Neural cell (in vitro differentiated cells): ENCODE data around the gene WASF1.

Source experiments
- EP300 ChIP-seq: fragments of 450-650 bp; conservative IDR thresholded peaks from 2 replicates; pipeline ENCODE4 v1.6.1; 2014; ENCODE audit warnings: antibody characterized with exemption, mild to moderate bottlenecking, moderate library complexity; ENCODE audit not compliant: poor library complexity, severe bottlenecking
- EZH2 ChIP-seq: fragments of 200-600, 300-800 bp; shearing (Covaris generic), sonication (generic); IDR thresholded peaks from 2 replicates; pipeline ENCODE4 v1.6.1; 2014; ENCODE audit warnings: antibody characterized with exemption, low read length, borderline replicate concordance, mild to moderate bottlenecking; ENCODE audit not compliant: insufficient read depth, poor library complexity, severe bottlenecking
- MXI1 ChIP-seq: fragments of 450-650 bp; conservative IDR thresholded peaks from 2 replicates; pipeline ENCODE4 v1.6.1; 2014; ENCODE audit warnings: antibody characterized with exemption, mild to moderate bottlenecking; ENCODE audit not compliant: poor library complexity, severe bottlenecking
- POLR2AphosphoS5 ChIP-seq: IDR thresholded peaks from 2 replicates; pipeline ENCODE4 v1.6.1; 2012
- RAD21 ChIP-seq: fragments of 450-650 bp; conservative IDR thresholded peaks from 2 replicates; pipeline ENCODE4 v1.6.1; 2014; ENCODE audit warnings: antibody characterized with exemption, mild to moderate bottlenecking, moderate library complexity
- TAF1 ChIP-seq: IDR thresholded peaks from 2 replicates; pipeline ENCODE4 v1.6.1; 2012; ENCODE audit warnings: low read depth
- TF ChIP-seq, protein P1 (sequence below): fragments of 450-650 bp; IDR thresholded peaks from 2 replicates; pipeline ENCODE4 v1.5.1; 2014; ENCODE audit warnings: antibody characterized with exemption, mild to moderate bottlenecking, moderate library complexity; ENCODE audit not compliant: poor library complexity, severe bottlenecking
- TF ChIP-seq, protein P2 (sequence below): IDR thresholded peaks from 2 replicates; pipeline ENCODE4 v1.6.1; 2012; ENCODE audit warnings: borderline replicate concordance

DNA sequence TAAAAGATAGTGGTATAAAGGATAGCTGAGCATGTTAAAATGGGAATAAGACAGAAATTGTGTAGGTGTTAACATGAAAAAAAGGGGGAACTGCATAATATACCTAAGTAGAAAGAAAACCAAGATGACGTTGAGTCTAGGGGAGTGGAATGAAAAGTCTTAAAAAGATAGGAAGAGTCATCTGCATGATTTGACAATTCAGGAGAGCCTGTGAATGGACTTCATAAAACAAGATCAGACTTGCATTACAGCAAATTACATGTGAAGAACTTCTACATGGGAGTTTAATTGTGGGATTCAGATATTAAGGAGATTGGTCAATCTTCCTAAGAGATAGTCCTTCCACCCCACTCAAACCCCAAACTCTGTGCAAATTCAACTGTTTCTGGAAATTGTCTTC is 85.5 kb downstream of the WASF1 start:
- TF ChIP-seq, protein P1, sequence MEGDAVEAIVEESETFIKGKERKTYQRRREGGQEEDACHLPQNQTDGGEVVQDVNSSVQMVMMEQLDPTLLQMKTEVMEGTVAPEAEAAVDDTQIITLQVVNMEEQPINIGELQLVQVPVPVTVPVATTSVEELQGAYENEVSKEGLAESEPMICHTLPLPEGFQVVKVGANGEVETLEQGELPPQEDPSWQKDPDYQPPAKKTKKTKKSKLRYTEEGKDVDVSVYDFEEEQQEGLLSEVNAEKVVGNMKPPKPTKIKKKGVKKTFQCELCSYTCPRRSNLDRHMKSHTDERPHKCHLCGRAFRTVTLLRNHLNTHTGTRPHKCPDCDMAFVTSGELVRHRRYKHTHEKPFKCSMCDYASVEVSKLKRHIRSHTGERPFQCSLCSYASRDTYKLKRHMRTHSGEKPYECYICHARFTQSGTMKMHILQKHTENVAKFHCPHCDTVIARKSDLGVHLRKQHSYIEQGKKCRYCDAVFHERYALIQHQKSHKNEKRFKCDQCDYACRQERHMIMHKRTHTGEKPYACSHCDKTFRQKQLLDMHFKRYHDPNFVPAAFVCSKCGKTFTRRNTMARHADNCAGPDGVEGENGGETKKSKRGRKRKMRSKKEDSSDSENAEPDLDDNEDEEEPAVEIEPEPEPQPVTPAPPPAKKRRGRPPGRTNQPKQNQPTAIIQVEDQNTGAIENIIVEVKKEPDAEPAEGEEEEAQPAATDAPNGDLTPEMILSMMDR = no peak
- TF ChIP-seq, protein P2, sequence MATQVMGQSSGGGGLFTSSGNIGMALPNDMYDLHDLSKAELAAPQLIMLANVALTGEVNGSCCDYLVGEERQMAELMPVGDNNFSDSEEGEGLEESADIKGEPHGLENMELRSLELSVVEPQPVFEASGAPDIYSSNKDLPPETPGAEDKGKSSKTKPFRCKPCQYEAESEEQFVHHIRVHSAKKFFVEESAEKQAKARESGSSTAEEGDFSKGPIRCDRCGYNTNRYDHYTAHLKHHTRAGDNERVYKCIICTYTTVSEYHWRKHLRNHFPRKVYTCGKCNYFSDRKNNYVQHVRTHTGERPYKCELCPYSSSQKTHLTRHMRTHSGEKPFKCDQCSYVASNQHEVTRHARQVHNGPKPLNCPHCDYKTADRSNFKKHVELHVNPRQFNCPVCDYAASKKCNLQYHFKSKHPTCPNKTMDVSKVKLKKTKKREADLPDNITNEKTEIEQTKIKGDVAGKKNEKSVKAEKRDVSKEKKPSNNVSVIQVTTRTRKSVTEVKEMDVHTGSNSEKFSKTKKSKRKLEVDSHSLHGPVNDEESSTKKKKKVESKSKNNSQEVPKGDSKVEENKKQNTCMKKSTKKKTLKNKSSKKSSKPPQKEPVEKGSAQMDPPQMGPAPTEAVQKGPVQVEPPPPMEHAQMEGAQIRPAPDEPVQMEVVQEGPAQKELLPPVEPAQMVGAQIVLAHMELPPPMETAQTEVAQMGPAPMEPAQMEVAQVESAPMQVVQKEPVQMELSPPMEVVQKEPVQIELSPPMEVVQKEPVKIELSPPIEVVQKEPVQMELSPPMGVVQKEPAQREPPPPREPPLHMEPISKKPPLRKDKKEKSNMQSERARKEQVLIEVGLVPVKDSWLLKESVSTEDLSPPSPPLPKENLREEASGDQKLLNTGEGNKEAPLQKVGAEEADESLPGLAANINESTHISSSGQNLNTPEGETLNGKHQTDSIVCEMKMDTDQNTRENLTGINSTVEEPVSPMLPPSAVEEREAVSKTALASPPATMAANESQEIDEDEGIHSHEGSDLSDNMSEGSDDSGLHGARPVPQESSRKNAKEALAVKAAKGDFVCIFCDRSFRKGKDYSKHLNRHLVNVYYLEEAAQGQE = no peak
- TF ChIP-seq EP300 (no peak), TAF1 (no peak), EZH2 (no peak), POLR2AphosphoS5 (no peak), MXI1 (no peak), RAD21 (no peak)
